ENCODE results near the gene KCNK6.
"Not testable (repeated sequence)": the region's sequence is repeated elsewhere in the genome, so short reads cannot be mapped to it uniquely, and the experiment has no call there.

Gene KCNK6

GRCh38 chr19:38360839-38361631 is 41.4 kb downstream of the KCNK6 start:
- peaks cover 29% of the 10 kb centered on the region for H3K27me3 ChIP-seq (ENCODE audit: insufficient read depth, poor library complexity, severe bottlenecking)
- TF ChIP-seq REST (IDR thresholded peaks at IDR 0.05; ENCODE audit: insufficient replicate concordance, low read depth), result no peak
- no peak for TF ChIP-seq SPI1 (IDR thresholded peaks at IDR 0.05; ENCODE audit: borderline replicate concordance, low read depth)
- no peak for TF ChIP-seq CTCF (IDR thresholded peaks at IDR 0.05; ENCODE audit: insufficient read depth, low read length)
- TF ChIP-seq GABPA (IDR thresholded peaks at IDR 0.05; ENCODE audit: low read depth), result no peak
- no peak for TF ChIP-seq POLR2AphosphoS5 (IDR thresholded peaks at IDR 0.05; ENCODE audit: low read depth)
- DNase-seq (ENCODE audit: low read depth in 1 of 2, low spot score in 1 of 2), result no peak
- H3K4me3 ChIP-seq (replicated peaks; ENCODE audit: insufficient read depth, low read length), result peak overlapping the region; percentile 55
- no peak overlapping the region for H3K27ac ChIP-seq (replicated peaks)

GRCh38 chr19:38361633-38362075 is 42.0 kb downstream of the KCNK6 start:
- no peak for TF ChIP-seq REST (IDR thresholded peaks at IDR 0.05; ENCODE audit: insufficient replicate concordance, low read depth)
- no peak for TF ChIP-seq GABPA (IDR thresholded peaks at IDR 0.05; ENCODE audit: low read depth)
- no peak for TF ChIP-seq POLR2AphosphoS5 (IDR thresholded peaks at IDR 0.05; ENCODE audit: low read depth)
- no peak for TF ChIP-seq CTCF (IDR thresholded peaks at IDR 0.05; ENCODE audit: insufficient read depth, low read length)
- no peak for TF ChIP-seq SPI1 (IDR thresholded peaks at IDR 0.05; ENCODE audit: borderline replicate concordance, low read depth)
- DNase-seq (ENCODE audit: low read depth in 1 of 2, low spot score in 1 of 2), result peak in 1 of 2 experiments; percentile 42
- Histone ChIP-seq H3K27me3 (ENCODE audit: insufficient read depth, poor library complexity, severe bottlenecking) (peaks cover 29% of the 10 kb centered on the region), H3K27ac (replicated peaks) (no peak overlapping the region), H3K4me3 (replicated peaks; ENCODE audit: insufficient read depth, low read length) (peak overlapping the region; percentile 55)

GRCh38 chr19:38362076-38362945 is 42.7 kb downstream of the KCNK6 start:
- peaks cover 29% of the 10 kb centered on the region for H3K27me3 ChIP-seq (ENCODE audit: insufficient read depth, poor library complexity, severe bottlenecking)
- TF ChIP-seq CTCF (IDR thresholded peaks at IDR 0.05; ENCODE audit: insufficient read depth, low read length), result no peak
- no peak for TF ChIP-seq GABPA (IDR thresholded peaks at IDR 0.05; ENCODE audit: low read depth)
- TF ChIP-seq SPI1 (IDR thresholded peaks at IDR 0.05; ENCODE audit: borderline replicate concordance, low read depth), result no peak
- TF ChIP-seq REST (IDR thresholded peaks at IDR 0.05; ENCODE audit: insufficient replicate concordance, low read depth), result no peak
- TF ChIP-seq POLR2AphosphoS5 (IDR thresholded peaks at IDR 0.05; ENCODE audit: low read depth), result no peak
- H3K4me3 ChIP-seq (replicated peaks; ENCODE audit: insufficient read depth, low read length), result peak overlapping the region; percentile 55
- H3K27ac ChIP-seq (replicated peaks), result no peak overlapping the region
- DNase-seq (ENCODE audit: low read depth in 1 of 2, low spot score in 1 of 2), result peak in 1 of 2 experiments; percentile 25

GRCh38 chr19:38362946-38363688 is 43.5 kb downstream of the KCNK6 start:
- not testable (repeated sequence) for H3K4me3 ChIP-seq (replicated peaks; ENCODE audit: insufficient read depth, low read length); H3K27ac ChIP-seq (replicated peaks); DNase-seq (ENCODE audit: low read depth in 1 of 2, low spot score in 1 of 2)
- peaks cover 26% of the 10 kb centered on the region for H3K27me3 ChIP-seq (ENCODE audit: insufficient read depth, poor library complexity, severe bottlenecking)
